HEK293 (cell line): ENCODE measurements around the gene RNASEH2A.
A peak's percentile ranks its signal among the peaks of the same experiment; 100 is the strongest.

Experiments
- CTCF ChIA-PET: fragments of 350-600 bp; formaldehyde crosslinking; extraction: SDS; loops from one replicate; lab custom pipeline; 2021; ENCODE audit warnings: antibody characterized with exemption; lab: Yijun Ruan, JAX
- POLR2A ChIA-PET: fragments of 300-600 bp; formaldehyde crosslinking; extraction: SDS; loops from one replicate; lab custom pipeline; 2020; ENCODE audit warnings: antibody characterized with exemption, inconsistent platforms; lab: Yijun Ruan, JAX
- H3K27ac ChIP-seq: fragments of 200-500 bp; sonication (Bioruptor generic); 2 replicates; pipeline ENCODE4 v1.5.1; 2014; ENCODE audit warnings: low read depth, low read length, control low read depth, inconsistent platforms; ENCODE audit errors: extremely low read depth
- H3K36me3 ChIP-seq, 2 experiments: fragments of 200-500 bp in 1 of 2; sonication (Bioruptor generic) in 1 of 2; 1 replicate in 1 of 2; 2 replicates in 1 of 2; pipeline ENCODE4 v1.5.1; 2014 to 2017; ENCODE audit warnings: inconsistent platforms in 2 of 2, low read length in 2 of 2; ENCODE audit not compliant: control insufficient read depth in 2 of 2, insufficient read depth in 1 of 2
- H3K4me1 ChIP-seq: fragments of 200-500 bp; sonication (Bioruptor generic); 2 replicates; pipeline ENCODE4 v1.5.1; 2014; ENCODE audit warnings: mild to moderate bottlenecking, low read length, inconsistent platforms; ENCODE audit not compliant: control insufficient read depth, insufficient read depth
- H3K4me3 ChIP-seq: 2 replicates; pipeline ENCODE4 v1.5.1; 2011; ENCODE audit warnings: low read depth, mild to moderate bottlenecking, control low read depth, low read length, moderate library complexity
- H3K9me3 ChIP-seq: fragments of 200-500 bp; sonication (Bioruptor generic); 2 replicates; pipeline ENCODE4 v1.5.1; 2014; ENCODE audit warnings: low read depth, low read length, inconsistent platforms; ENCODE audit not compliant: control insufficient read depth, insufficient read depth
- GLIS1 ChIP-seq: fragments of 450-650 bp; formaldehyde crosslinking; IDR thresholded peaks from 2 replicates; pipeline ENCODE4 v1.5.1; 2016; ENCODE audit warnings: missing biosample characterization, missing genetic modification characterization
- IKZF3 ChIP-seq: fragments of 450-650 bp; IDR thresholded peaks from 2 replicates; pipeline ENCODE4 v1.5.0; 2018; ENCODE audit warnings: missing biosample characterization, mild to moderate bottlenecking, missing genetic modification characterization, moderate library complexity
- KLF8 ChIP-seq: fragments of 450-650 bp; formaldehyde crosslinking; IDR thresholded peaks from 2 replicates; pipeline ENCODE4 v1.5.1; 2016; ENCODE audit warnings: missing biosample characterization, missing genetic modification characterization
- KLF9 ChIP-seq: fragments of 450-650 bp; formaldehyde crosslinking; IDR thresholded peaks from 2 replicates; pipeline ENCODE4 v1.5.1; 2016; ENCODE audit warnings: missing biosample characterization, missing genetic modification characterization, low read depth
- ZBTB17 ChIP-seq: fragments of 450-650 bp; formaldehyde crosslinking; IDR thresholded peaks from 2 replicates; pipeline ENCODE4 v1.5.1; 2016; ENCODE audit warnings: missing biosample characterization, missing genetic modification characterization
- ZBTB26 ChIP-seq: fragments of 450-650 bp; formaldehyde crosslinking; optimal IDR thresholded peaks from 2 replicates; pipeline ENCODE3; 2016; ENCODE audit warnings: missing biosample characterization, mild to moderate bottlenecking, missing genetic modification characterization
- ZFP37 ChIP-seq: fragments of 450-650 bp; formaldehyde crosslinking; IDR thresholded peaks from 2 replicates; pipeline ENCODE4 v1.5.1; 2016; ENCODE audit warnings: missing biosample characterization, missing genetic modification characterization
- ZNF23 ChIP-seq: fragments of 450-650 bp; formaldehyde crosslinking; IDR thresholded peaks from 2 replicates; pipeline ENCODE4 v1.5.1; 2016; ENCODE audit warnings: missing biosample characterization, missing genetic modification characterization, borderline replicate concordance
- ZNF280D ChIP-seq: fragments of 450-650 bp; formaldehyde crosslinking; IDR thresholded peaks from 2 replicates; pipeline ENCODE4 v1.5.1; 2016; ENCODE audit warnings: missing biosample characterization, missing genetic modification characterization
- ZNF335 ChIP-seq: fragments of 450-650 bp; formaldehyde crosslinking; conservative IDR thresholded peaks from 2 replicates; pipeline ENCODE4 v1.5.1; 2016; ENCODE audit warnings: missing biosample characterization, missing genetic modification characterization
- ZNF391 ChIP-seq: fragments of 450-650 bp; formaldehyde crosslinking; IDR thresholded peaks from 2 replicates; pipeline ENCODE4 v1.5.1; 2016; ENCODE audit warnings: low read depth, missing biosample characterization, missing genetic modification characterization, borderline replicate concordance
- ZNF473 ChIP-seq: fragments of 450-650 bp; formaldehyde crosslinking; IDR thresholded peaks from 2 replicates; pipeline ENCODE4 v1.5.1; 2017; ENCODE audit warnings: missing biosample characterization, missing genetic modification characterization
- ZNF501 ChIP-seq: fragments of 450-650 bp; formaldehyde crosslinking; IDR thresholded peaks from 2 replicates; pipeline ENCODE4 v1.5.1; 2016; ENCODE audit warnings: missing biosample characterization, missing genetic modification characterization
- ZNF521 ChIP-seq: fragments of 450-650 bp; formaldehyde crosslinking; IDR thresholded peaks from 2 replicates; pipeline ENCODE4 v1.5.1; 2017; ENCODE audit warnings: missing biosample characterization, mild to moderate bottlenecking, missing genetic modification characterization
- ZNF549 ChIP-seq: fragments of 450-650 bp; IDR thresholded peaks from 2 replicates; pipeline ENCODE4 v1.5.1; 2018; ENCODE audit warnings: missing biosample characterization, missing genetic modification characterization, mild to moderate bottlenecking, inconsistent platforms, moderate library complexity
- ZNF610 ChIP-seq: fragments of 450-650 bp; formaldehyde crosslinking; IDR thresholded peaks from 2 replicates; pipeline ENCODE4 v1.5.1; 2016; ENCODE audit warnings: missing biosample characterization, missing genetic modification characterization, borderline replicate concordance
- ZNF654 ChIP-seq: fragments of 450-650 bp; formaldehyde crosslinking; IDR thresholded peaks from 2 replicates; pipeline ENCODE4 v1.5.1; 2016; ENCODE audit warnings: low read depth, missing biosample characterization, missing genetic modification characterization
- ZNF660 ChIP-seq: fragments of 450-650 bp; IDR thresholded peaks from 2 replicates; pipeline ENCODE4 v1.5.1; 2018; ENCODE audit warnings: missing biosample characterization, mild to moderate bottlenecking, missing genetic modification characterization
- TF ChIP-seq, protein P1 (sequence below): fragments of 450-650 bp; IDR thresholded peaks from 2 replicates; pipeline ENCODE4 v1.5.1; 2018; ENCODE audit warnings: missing biosample characterization, missing genetic modification characterization
- TF ChIP-seq, protein P2 (sequence below): fragments of 450-650 bp; formaldehyde crosslinking; IDR thresholded peaks from 2 replicates; pipeline ENCODE4 v1.5.1; 2016; ENCODE audit warnings: missing biosample characterization, missing genetic modification characterization
- TF ChIP-seq, protein P3 (sequence below): fragments of 450-650 bp; formaldehyde crosslinking; IDR thresholded peaks from 2 replicates; pipeline ENCODE4 v1.5.1; 2016; ENCODE audit warnings: missing biosample characterization, missing genetic modification characterization

The RNASEH2A gene

GRCh38 chr19:12763100-12763499 lies 43.3 kb upstream of the RNASEH2A start:
- peaks cover 0 to 23% of the 10 kb centered on the region in 2 experiments; a peak in 2 of 3 replicates for H3K36me3 ChIP-seq
- TF ChIP-seq ZNF23 (tag by site-specific recombination), result no peak
- no peak for TF ChIP-seq ZNF473
- H3K4me1 ChIP-seq, result no peaks in the 10 kb centered on the region
- H3K4me3 ChIP-seq, result no peak overlapping the region
- no peaks in the 10 kb centered on the region for H3K9me3 ChIP-seq
- no peak overlapping the region for H3K27ac ChIP-seq
- ChIA-PET CTCF (interaction anchor here (0.7 to 14.1 kb wide), 6 partner anchors 11 to 85 kb away, joined by 3 to 386 read pairs (median 5); partner anchors contain the start of genes JUNB, PRDX2, RNASEH2A and THSD8), POLR2A (interaction anchor here (0.7 kb wide), 2 partner anchors 11 to 27 kb away, joined by 3 to 4 read pairs; no protein-coding TSS in a partner anchor)

DNA sequence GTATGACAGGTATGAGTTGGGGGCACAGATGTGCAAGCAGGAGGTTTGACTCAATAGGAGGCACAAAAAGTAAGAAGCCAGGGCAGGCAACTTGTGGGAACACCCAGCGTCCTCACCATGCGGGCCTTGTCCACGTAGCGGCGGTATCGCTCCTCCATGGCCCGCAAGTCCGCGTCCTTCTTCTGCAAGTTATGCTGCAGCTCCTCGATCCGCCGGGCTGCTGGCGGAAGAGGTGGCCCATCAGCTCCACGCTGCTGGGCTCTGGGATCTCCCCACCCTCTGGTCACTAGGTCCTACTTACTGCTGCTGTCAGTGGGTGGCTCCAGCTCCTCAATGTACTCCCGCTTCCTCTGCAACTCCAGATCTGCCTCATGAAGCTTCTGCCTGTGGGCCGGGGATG lies 41.7 kb upstream of the RNASEH2A start:
- Histone ChIP-seq H3K27ac (no peak overlapping the region), H3K4me3 (no peak overlapping the region), H3K36me3 (peaks cover 0 to 25% of the 10 kb centered on the region in 2 experiments; a peak in 2 of 3 replicates), H3K4me1 (no peaks in the 10 kb centered on the region), H3K9me3 (no peaks in the 10 kb centered on the region)
- CTCF ChIA-PET, result interaction anchor here (0.7 to 14.1 kb wide), 11 partner anchors 9 to 304 kb away, joined by 3 to 386 read pairs (median 7); partner anchors contain the start of genes JUNB, PRDX2, RNASEH2A and THSD8
- POLR2A ChIA-PET, result interaction anchor here (1.2 to 1.4 kb wide), 2 partner anchors 43 to 83 kb away, joined by 3 to 7 read pairs; no protein-coding TSS in a partner anchor
- TF ChIP-seq ZNF280D (tag by site-specific recombination), result no peak
- TF ChIP-seq, protein P1, sequence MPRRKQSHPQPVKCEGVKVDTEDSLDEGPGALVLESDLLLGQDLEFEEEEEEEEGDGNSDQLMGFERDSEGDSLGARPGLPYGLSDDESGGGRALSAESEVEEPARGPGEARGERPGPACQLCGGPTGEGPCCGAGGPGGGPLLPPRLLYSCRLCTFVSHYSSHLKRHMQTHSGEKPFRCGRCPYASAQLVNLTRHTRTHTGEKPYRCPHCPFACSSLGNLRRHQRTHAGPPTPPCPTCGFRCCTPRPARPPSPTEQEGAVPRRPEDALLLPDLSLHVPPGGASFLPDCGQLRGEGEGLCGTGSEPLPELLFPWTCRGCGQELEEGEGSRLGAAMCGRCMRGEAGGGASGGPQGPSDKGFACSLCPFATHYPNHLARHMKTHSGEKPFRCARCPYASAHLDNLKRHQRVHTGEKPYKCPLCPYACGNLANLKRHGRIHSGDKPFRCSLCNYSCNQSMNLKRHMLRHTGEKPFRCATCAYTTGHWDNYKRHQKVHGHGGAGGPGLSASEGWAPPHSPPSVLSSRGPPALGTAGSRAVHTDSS (tag by site-specific recombination), result no peak

- ChIA-PET CTCF (interaction anchor here (0.5 to 14.1 kb wide), 28 partner anchors 8 to 167 kb away, joined by 3 to 386 read pairs (median 6); partner anchors contain the start of genes FARSA, FBXW9, JUNB and PRDX2), POLR2A (interaction anchor here (0.6 to 3.1 kb wide), 9 partner anchors 9 to 1054 kb away, joined by 3 to 28 read pairs (median 5); partner anchors contain the start of gene JUNB)
- Histone ChIP-seq H3K9me3 (no peaks in the 10 kb centered on the region), H3K27ac (no peak overlapping the region), H3K4me3 (peak overlapping the region; percentile 44), H3K4me1 (no peaks in the 10 kb centered on the region), H3K36me3 (peaks cover 0 to 39% of the 10 kb centered on the region in 2 experiments; a peak in 2 of 3 replicates)
- TF ChIP-seq, protein P2, sequence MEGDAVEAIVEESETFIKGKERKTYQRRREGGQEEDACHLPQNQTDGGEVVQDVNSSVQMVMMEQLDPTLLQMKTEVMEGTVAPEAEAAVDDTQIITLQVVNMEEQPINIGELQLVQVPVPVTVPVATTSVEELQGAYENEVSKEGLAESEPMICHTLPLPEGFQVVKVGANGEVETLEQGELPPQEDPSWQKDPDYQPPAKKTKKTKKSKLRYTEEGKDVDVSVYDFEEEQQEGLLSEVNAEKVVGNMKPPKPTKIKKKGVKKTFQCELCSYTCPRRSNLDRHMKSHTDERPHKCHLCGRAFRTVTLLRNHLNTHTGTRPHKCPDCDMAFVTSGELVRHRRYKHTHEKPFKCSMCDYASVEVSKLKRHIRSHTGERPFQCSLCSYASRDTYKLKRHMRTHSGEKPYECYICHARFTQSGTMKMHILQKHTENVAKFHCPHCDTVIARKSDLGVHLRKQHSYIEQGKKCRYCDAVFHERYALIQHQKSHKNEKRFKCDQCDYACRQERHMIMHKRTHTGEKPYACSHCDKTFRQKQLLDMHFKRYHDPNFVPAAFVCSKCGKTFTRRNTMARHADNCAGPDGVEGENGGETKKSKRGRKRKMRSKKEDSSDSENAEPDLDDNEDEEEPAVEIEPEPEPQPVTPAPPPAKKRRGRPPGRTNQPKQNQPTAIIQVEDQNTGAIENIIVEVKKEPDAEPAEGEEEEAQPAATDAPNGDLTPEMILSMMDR, result peak; percentile 94
- TF ChIP-seq ZNF521 (tag by site-specific recombination) (no peak), ZNF501 (no peak), ZBTB17 (peak; percentile 95), ZBTB26 (peak; percentile 57), KLF8 (tag by site-specific recombination) (peak; percentile 45; the same call in 1 of the 2 replicates), ZNF660 (no peak), GLIS1 (peak; percentile 55), ZFP37 (tag by site-specific recombination) (no peak), ZNF335 (tag by site-specific recombination) (peak; percentile 87), KLF9 (peak; percentile 73; the same call in 1 of the 2 replicates), ZNF391 (0 out of 2 replicates have a peak, but pooled peaks have one; percentile 34), ZNF654 (peak; percentile 40; the same call in 1 of the 2 replicates), IKZF3 (tag by site-specific recombination) (peak; percentile 97), ZNF549 (no peak), ZNF610 (tag by site-specific recombination) (peak; percentile 95)
- TF ChIP-seq, protein P3, sequence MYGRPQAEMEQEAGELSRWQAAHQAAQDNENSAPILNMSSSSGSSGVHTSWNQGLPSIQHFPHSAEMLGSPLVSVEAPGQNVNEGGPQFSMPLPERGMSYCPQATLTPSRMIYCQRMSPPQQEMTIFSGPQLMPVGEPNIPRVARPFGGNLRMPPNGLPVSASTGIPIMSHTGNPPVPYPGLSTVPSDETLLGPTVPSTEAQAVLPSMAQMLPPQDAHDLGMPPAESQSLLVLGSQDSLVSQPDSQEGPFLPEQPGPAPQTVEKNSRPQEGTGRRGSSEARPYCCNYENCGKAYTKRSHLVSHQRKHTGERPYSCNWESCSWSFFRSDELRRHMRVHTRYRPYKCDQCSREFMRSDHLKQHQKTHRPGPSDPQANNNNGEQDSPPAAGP (tag by site-specific recombination), result peak; percentile 59; the same call in 1 of the 2 replicates
Measured at GRCh38 chr19:12766051-12766521, 40.3 kb upstream of the RNASEH2A start.
